ENCODE results near the gene TLE5. TPM values are rescaled to one million over a fixed set of nuclear protein-coding genes. Genes with fewer than 3 reads are reported as not detected.

Gene TLE5
- polyA plus RNA-seq, 2 of the 4 experiments (the other 2 are of a cell fraction), result 171 to 216 TPM

DNA sequence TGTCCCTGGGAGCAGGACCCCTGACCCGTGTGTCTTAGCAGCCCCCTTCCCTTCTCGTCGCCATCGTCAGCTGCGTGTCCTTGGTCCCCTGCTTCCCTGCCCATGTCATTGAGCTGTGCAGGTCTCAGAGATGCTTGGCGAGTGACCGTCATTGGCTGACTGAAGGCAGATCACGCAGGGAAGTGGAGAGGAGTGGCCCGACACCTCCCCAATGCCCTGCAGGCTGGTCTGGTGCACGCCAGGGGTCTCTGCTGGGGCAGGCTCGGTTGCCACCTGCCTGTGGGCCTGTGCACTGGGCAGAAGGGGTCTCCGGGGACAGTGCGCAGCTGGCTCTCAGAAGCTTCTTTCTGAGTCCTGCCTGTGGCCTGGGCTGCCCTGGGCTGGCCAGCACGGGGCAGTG lies 38.0 kb upstream of the TLE5 start:
- H3K4me3 ChIP-seq, result no peak overlapping the region
- H3K27ac ChIP-seq, result no peak overlapping the region
- TF ChIP-seq NR3C1 (IDR thresholded peaks at IDR 0.05) (no peak), TFCP2L1 (CRISPR knock-in tag; IDR thresholded peaks at IDR 0.05) (no peak), USF2 (IDR thresholded peaks at IDR 0.05) (no peak), RAD21 (conservative IDR thresholded peaks at IDR 0.05 in 1 of 2, IDR thresholded peaks at IDR 0.05 in 1 of 2) (no peak), HDAC2 (IDR thresholded peaks at IDR 0.05) (no peak), SMC3 (IDR thresholded peaks at IDR 0.05) (no peak), HOXB13 (CRISPR knock-in tag; IDR thresholded peaks at IDR 0.05; ENCODE audit: low read depth) (no peak), ESRRA (IDR thresholded peaks at IDR 0.05; ENCODE audit: borderline replicate concordance, low read length) (no peak), EP300 (IDR thresholded peaks at IDR 0.05) (no peak), MAFK (IDR thresholded peaks at IDR 0.05; ENCODE audit: partially characterized antibody) (no peak)
- TF ChIP-seq, protein P1, sequence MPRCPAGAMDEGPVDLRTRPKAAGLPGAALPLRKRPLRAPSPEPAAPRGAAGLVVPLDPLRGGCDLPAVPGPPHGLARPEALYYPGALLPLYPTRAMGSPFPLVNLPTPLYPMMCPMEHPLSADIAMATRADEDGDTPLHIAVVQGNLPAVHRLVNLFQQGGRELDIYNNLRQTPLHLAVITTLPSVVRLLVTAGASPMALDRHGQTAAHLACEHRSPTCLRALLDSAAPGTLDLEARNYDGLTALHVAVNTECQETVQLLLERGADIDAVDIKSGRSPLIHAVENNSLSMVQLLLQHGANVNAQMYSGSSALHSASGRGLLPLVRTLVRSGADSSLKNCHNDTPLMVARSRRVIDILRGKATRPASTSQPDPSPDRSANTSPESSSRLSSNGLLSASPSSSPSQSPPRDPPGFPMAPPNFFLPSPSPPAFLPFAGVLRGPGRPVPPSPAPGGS (IDR thresholded peaks at IDR 0.05), result no peak
- FAIRE-seq, result no peak
- 80% methylated on average over 7 of the region's 14 CpGs for WGBS (ENCODE audit: missing lambda C conversion rate)
- H3K4me2 ChIP-seq, result no peak overlapping the region
- no peak for ATAC-seq
- ChIA-PET CTCF (interaction anchor here (1.1 to 1.9 kb wide), 3 partner anchors 8 to 138 kb away, joined by 4 to 5 read pairs (median 5); no protein-coding TSS in a partner anchor), POLR2A (no interaction called here)
- H3K4me1 ChIP-seq, result peaks cover 14% of the 10 kb centered on the region; the same call in 2 of the 3 replicates
- DNase-seq (ENCODE audit: low read depth in 1 of 2, low spot score in 1 of 2), result no peak
- H3K9me3 ChIP-seq, result no peaks in the 10 kb centered on the region

DNA sequence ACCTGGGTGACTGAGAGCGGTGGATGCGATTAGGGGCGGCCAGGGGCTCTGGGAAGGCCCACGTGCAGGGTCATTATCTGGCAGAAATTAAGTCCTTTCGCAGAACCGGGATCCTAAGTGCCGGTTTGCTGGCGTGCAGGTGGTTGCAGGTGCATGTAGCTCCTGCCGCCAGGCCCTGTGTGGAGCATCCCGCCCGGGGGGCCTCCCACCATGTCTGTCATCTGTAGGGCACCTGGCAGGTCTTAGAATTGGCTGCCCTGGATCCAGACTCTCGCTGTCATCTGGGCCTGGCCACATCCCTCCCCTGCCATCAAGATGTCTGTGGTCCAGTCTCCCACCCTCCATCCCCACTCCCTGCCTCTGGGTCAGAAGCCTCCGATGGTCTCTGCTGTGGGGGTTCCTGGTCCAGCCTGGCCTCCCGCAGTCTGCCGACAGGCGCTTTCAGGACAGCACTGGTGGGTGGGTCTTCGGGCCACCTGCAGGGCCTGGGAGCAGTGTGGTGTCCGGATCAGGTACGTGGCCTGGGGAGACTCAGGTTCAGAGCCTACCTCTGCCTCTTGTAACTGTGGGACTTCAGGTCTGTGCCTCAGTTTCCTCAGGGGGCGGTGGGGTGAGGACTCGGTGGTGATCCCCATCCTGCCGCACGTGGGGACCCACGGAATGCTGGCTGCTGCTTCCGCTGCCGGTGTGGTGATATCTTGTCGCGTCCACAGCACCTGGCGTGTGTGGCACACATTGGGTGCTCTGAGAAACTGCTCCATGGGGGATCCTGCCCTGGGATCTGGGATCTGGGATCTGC lies 37.3 kb upstream of the TLE5 start:
- FAIRE-seq, result no peak
- CTCF ChIA-PET, result interaction anchor here (1.1 to 2.7 kb wide), 5 partner anchors 8 to 149 kb away, joined by 4 to 14 read pairs (median 5); no protein-coding TSS in a partner anchor

GRCh38 chr19:3098515-3099346 lies 36.4 kb upstream of the TLE5 start:
- peaks cover 14% of the 10 kb centered on the region; the same call in 2 of the 3 replicates for H3K4me1 ChIP-seq
- FAIRE-seq (no peak), DNase-seq (ENCODE audit: low read depth in 1 of 2, low spot score in 1 of 2) (no peak), ATAC-seq (no peak)
- TF ChIP-seq PHF8 (IDR thresholded peaks at IDR 0.05; ENCODE audit: borderline replicate concordance, low read depth), result no peak
- no peak for TF ChIP-seq CHD2 (IDR thresholded peaks at IDR 0.05; ENCODE audit: low read length, partially characterized antibody)
- 90% methylated on average over 33 of the region's 40 CpGs for WGBS (ENCODE audit: missing lambda C conversion rate)
- H3K9me3 ChIP-seq, result no peaks in the 10 kb centered on the region
- no peak overlapping the region for H3K4me2 ChIP-seq
- no peak overlapping the region for H3K27ac ChIP-seq
- no peak overlapping the region for H3K4me3 ChIP-seq
- CTCF ChIA-PET, result interaction anchor here (0.6 to 2.7 kb wide), 6 partner anchors 9 to 173 kb away, joined by 3 to 14 read pairs (median 5); no protein-coding TSS in a partner anchor
- POLR2A ChIA-PET, result no interaction called here

More for the DNA sequence above, 37.3 kb upstream of the TLE5 start:
- H3K9me3 ChIP-seq, result no peaks in the 10 kb centered on the region
- H3K27ac ChIP-seq, result no peak overlapping the region
- peaks cover 14% of the 10 kb centered on the region; the same call in 2 of the 3 replicates for H3K4me1 ChIP-seq
- DNase-seq (ENCODE audit: low read depth in 1 of 2, low spot score in 1 of 2), result no peak
- H3K4me3 ChIP-seq, result no peak overlapping the region
- no peak for ATAC-seq
- POLR2A ChIA-PET, result no interaction called here
- TF ChIP-seq JUNB (IDR thresholded peaks at IDR 0.05), result no peak
- TF ChIP-seq KDM5A (IDR thresholded peaks at IDR 0.05), result no peak
- WGBS (ENCODE audit: missing lambda C conversion rate), result 95% methylated on average over 16 of the region's 29 CpGs
- H3K4me2 ChIP-seq, result no peak overlapping the region

GRCh38 chr19:3098141-3098514 lies 35.8 kb upstream of the TLE5 start:
- Histone ChIP-seq H3K4me1 (peaks cover 10% of the 10 kb centered on the region; the same call in 2 of the 3 replicates), H3K4me3 (no peak overlapping the region), H3K27ac (no peak overlapping the region), H3K9me3 (no peaks in the 10 kb centered on the region), H3K4me2 (no peak overlapping the region)
- DNase-seq (ENCODE audit: low read depth in 1 of 2, low spot score in 1 of 2), result no peak
- CTCF ChIA-PET, result interaction anchor here (0.6 to 2.7 kb wide), 8 partner anchors 9 to 173 kb away, joined by 3 to 14 read pairs (median 6); no protein-coding TSS in a partner anchor
- 96% methylated on average over 12 of the region's 18 CpGs for WGBS (ENCODE audit: missing lambda C conversion rate)
- POLR2A ChIA-PET, result no interaction called here
- no peak for TF ChIP-seq SREBF2 (IDR thresholded peaks at IDR 0.05)
- TF ChIP-seq, protein P2, sequence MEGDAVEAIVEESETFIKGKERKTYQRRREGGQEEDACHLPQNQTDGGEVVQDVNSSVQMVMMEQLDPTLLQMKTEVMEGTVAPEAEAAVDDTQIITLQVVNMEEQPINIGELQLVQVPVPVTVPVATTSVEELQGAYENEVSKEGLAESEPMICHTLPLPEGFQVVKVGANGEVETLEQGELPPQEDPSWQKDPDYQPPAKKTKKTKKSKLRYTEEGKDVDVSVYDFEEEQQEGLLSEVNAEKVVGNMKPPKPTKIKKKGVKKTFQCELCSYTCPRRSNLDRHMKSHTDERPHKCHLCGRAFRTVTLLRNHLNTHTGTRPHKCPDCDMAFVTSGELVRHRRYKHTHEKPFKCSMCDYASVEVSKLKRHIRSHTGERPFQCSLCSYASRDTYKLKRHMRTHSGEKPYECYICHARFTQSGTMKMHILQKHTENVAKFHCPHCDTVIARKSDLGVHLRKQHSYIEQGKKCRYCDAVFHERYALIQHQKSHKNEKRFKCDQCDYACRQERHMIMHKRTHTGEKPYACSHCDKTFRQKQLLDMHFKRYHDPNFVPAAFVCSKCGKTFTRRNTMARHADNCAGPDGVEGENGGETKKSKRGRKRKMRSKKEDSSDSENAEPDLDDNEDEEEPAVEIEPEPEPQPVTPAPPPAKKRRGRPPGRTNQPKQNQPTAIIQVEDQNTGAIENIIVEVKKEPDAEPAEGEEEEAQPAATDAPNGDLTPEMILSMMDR (IDR thresholded peaks at IDR 0.05), result no peak
- ATAC-seq, result no peak
- no peak for FAIRE-seq
